PC-3 (cell line): Measurements from ENCODE around the gene MDH1.

Source experiments
- EZH2phosphoT487 ChIP-seq: fragments of 300-600 bp; sonication (generic); IDR thresholded peaks from 2 replicates; pipeline ENCODE4 v1.6.1; 2018; ENCODE audit warnings: mild to moderate bottlenecking, antibody characterized with exemption, low read length, borderline replicate concordance
- TF ChIP-seq, protein P1 (sequence below): fragments of 300-600 bp; sonication (generic); conservative IDR thresholded peaks from 2 replicates; pipeline ENCODE4 v1.5.1; 2017; ENCODE audit warnings: antibody characterized with exemption, low read depth, mild to moderate bottlenecking, low read length

DNA sequence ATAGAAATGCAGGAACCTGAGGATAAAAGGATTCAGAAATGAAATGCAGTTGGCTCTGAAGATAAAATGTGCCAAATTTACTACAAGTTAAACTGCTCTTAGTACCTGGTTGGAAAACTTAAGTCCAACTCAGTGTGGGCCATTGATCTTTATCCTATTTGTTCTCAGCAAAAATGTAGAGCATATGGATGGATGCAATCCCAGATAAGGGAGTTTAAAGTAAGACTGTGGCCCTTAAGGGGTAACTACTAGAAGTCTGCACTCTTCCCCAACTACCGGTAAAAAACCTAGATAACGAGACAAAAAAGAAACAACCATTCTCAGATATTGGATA lies 63.9 kb downstream of the MDH1 start:
- TF ChIP-seq, protein P1, sequence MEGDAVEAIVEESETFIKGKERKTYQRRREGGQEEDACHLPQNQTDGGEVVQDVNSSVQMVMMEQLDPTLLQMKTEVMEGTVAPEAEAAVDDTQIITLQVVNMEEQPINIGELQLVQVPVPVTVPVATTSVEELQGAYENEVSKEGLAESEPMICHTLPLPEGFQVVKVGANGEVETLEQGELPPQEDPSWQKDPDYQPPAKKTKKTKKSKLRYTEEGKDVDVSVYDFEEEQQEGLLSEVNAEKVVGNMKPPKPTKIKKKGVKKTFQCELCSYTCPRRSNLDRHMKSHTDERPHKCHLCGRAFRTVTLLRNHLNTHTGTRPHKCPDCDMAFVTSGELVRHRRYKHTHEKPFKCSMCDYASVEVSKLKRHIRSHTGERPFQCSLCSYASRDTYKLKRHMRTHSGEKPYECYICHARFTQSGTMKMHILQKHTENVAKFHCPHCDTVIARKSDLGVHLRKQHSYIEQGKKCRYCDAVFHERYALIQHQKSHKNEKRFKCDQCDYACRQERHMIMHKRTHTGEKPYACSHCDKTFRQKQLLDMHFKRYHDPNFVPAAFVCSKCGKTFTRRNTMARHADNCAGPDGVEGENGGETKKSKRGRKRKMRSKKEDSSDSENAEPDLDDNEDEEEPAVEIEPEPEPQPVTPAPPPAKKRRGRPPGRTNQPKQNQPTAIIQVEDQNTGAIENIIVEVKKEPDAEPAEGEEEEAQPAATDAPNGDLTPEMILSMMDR, result no peak
- TF ChIP-seq EZH2phosphoT487, result no peak
